Common myeloid progenitor, CD34-positive (primary cell): ENCODE results near the gene ADGRV1.

Source experiments
- CTCF ChIA-PET: fragments of 350-600 bp; sonication (Branson Sonifier 250); formaldehyde crosslinking; loops from one replicate; lab custom pipeline; 2021; ENCODE audit warnings: antibody characterized with exemption; lab: Charles Lee
- POLR2A ChIA-PET: fragments of 350-600 bp; sonication (Branson Sonifier 250); formaldehyde crosslinking; loops from one replicate; lab custom pipeline; 2021; ENCODE audit warnings: antibody characterized with exemption; lab: Charles Lee
- DNase-seq, 3 donors: peaks; one replicate each; pipeline versions ENCODE4 v3.0.0 to v3.0.0-alpha.2; 2013
- H3K27ac ChIP-seq, 2 experiments: 1 replicate in 1 of 2; 2 replicates in 1 of 2; pipeline ENCODE4 v1.7.0; 2013; ENCODE audit warnings: inconsistent platforms in 2 of 2, low read length in 2 of 2, mild to moderate bottlenecking in 2 of 2, low read depth in 1 of 2, moderate library complexity in 1 of 2; ENCODE audit not compliant: severe bottlenecking in 2 of 2, insufficient read depth in 1 of 2, poor library complexity in 1 of 2
- H3K27me3 ChIP-seq, 5 experiments: replicated peaks in 2 of 5; 1 replicate in 3 of 5; 2 replicates in 2 of 5; pipeline versions ENCODE4 v1.6.1 to v1.7.0; 2013; ENCODE audit warnings: low read length in 4 of 5, mild to moderate bottlenecking in 2 of 5, moderate library complexity in 2 of 5, inconsistent platforms in 1 of 5; ENCODE audit not compliant: insufficient read depth in 5 of 5, control insufficient read depth in 4 of 5
- H3K36me3 ChIP-seq, 4 experiments: 1 replicate in 2 of 4; 2 replicates in 2 of 4; pipeline versions ENCODE4 v1.6.1 to v1.7.0; 2013; ENCODE audit warnings: low read length in 3 of 4, control low read depth in 1 of 4, mild to moderate bottlenecking in 1 of 4; ENCODE audit not compliant: control insufficient read depth in 4 of 4, insufficient read depth in 4 of 4
- H3K4me1 ChIP-seq, 4 experiments: 1 replicate in 3 of 4; 2 replicates in 1 of 4; pipeline versions ENCODE4 v1.6.1 to v1.7.1; 2013; ENCODE audit warnings: low read length in 3 of 4, mild to moderate bottlenecking in 3 of 4, control low read depth in 1 of 4, inconsistent platforms in 1 of 4, moderate library complexity in 1 of 4; ENCODE audit not compliant: control insufficient read depth in 4 of 4, insufficient read depth in 4 of 4; ENCODE audit errors: control extremely low read depth in 1 of 4
- H3K4me3 ChIP-seq, 7 experiments: 1 replicate in 4 of 7; 2 replicates in 3 of 7; pipeline versions ENCODE4 v1.5.1 to v1.7.0; 2013; ENCODE audit warnings: mild to moderate bottlenecking in 7 of 7, low read length in 6 of 7, moderate library complexity in 6 of 7, inconsistent platforms in 2 of 7, low read depth in 2 of 7, control low read depth in 1 of 7; ENCODE audit not compliant: insufficient read depth in 4 of 7, control insufficient read depth in 1 of 7; ENCODE audit errors: extremely low read depth in 1 of 7
- H3K9me3 ChIP-seq, 5 experiments: 1 replicate in 4 of 5; 2 replicates in 1 of 5; pipeline versions ENCODE4 v1.6.1 to v1.7.1; 2013; ENCODE audit warnings: low read length in 4 of 5, mild to moderate bottlenecking in 2 of 5, inconsistent platforms in 1 of 5, low read depth in 1 of 5, moderate library complexity in 1 of 5; ENCODE audit not compliant: control insufficient read depth in 4 of 5, insufficient read depth in 2 of 5; ENCODE audit errors: control extremely low read depth in 1 of 5
- WGBS: methylation state at CpG from one replicate; pipeline ENCODE4 v1.1.5; 2013; ENCODE audit not compliant: insufficient coverage; 5-methylcytosine and 5-hydroxymethylcytosine counted together

The ADGRV1 gene

GRCh38 chr5:91027405-91028139 lies 469.0 kb downstream of the ADGRV1 start:
- Histone ChIP-seq H3K4me1 (no peaks in the 10 kb centered on the region), H3K27me3 (no peaks in the 10 kb centered on the region), H3K36me3 (no peaks in the 10 kb centered on the region), H3K4me3 (no peak overlapping the region), H3K9me3 (no peaks in the 10 kb centered on the region), H3K27ac (no peak overlapping the region)
- 100% methylated on average over 1 of the region's 1 CpG for WGBS
- CTCF ChIA-PET, result interaction anchor here (0.9 kb wide), 1 partner anchor 18 kb away, joined by 3 read pairs; no protein-coding TSS in a partner anchor
- no peak for DNase-seq
- POLR2A ChIA-PET, result no interaction called here

- 93% methylated on average over 2 of the region's 2 CpGs for WGBS
- no peak overlapping the region for H3K27ac ChIP-seq
Measured at GRCh38 chr5:91028499-91028956, 469.9 kb downstream of the ADGRV1 start.

GRCh38 chr5:91030521-91031401 lies 472.2 kb downstream of the ADGRV1 start:
- no peak for DNase-seq
- no peaks in the 10 kb centered on the region for H3K9me3 ChIP-seq
- H3K27ac ChIP-seq, result no peak overlapping the region
- no peak overlapping the region for H3K4me3 ChIP-seq
- CTCF ChIA-PET, result no interaction called here
- H3K4me1 ChIP-seq, result no peaks in the 10 kb centered on the region
- no peaks in the 10 kb centered on the region for H3K36me3 ChIP-seq
- H3K27me3 ChIP-seq, result no peaks in the 10 kb centered on the region
- POLR2A ChIA-PET, result no interaction called here
- 89% methylated on average over 5 of the region's 6 CpGs for WGBS

More at GRCh38 chr5:91028499-91028956, 469.9 kb downstream of the ADGRV1 start:
- H3K36me3 ChIP-seq, result no peaks in the 10 kb centered on the region
- no peak overlapping the region for H3K4me3 ChIP-seq
- no peak for DNase-seq
- H3K9me3 ChIP-seq, result no peaks in the 10 kb centered on the region
- ChIA-PET POLR2A (no interaction called here), CTCF (interaction anchor here (0.9 kb wide), 1 partner anchor 19 kb away, joined by 3 read pairs; no protein-coding TSS in a partner anchor)
- H3K4me1 ChIP-seq, result no peaks in the 10 kb centered on the region
- H3K27me3 ChIP-seq, result no peaks in the 10 kb centered on the region

- Histone ChIP-seq H3K9me3 (no peaks in the 10 kb centered on the region), H3K36me3 (no peaks in the 10 kb centered on the region), H3K4me3 (no peak overlapping the region), H3K4me1 (no peaks in the 10 kb centered on the region), H3K27me3 (no peaks in the 10 kb centered on the region), H3K27ac (no peak overlapping the region)
- 100% methylated on average over 1 of the region's 1 CpG for WGBS
- ChIA-PET POLR2A (no interaction called here), CTCF (no interaction called here)
- DNase-seq, result no peak
Measured at GRCh38 chr5:91031402-91031752, 472.8 kb downstream of the ADGRV1 start.

- no peak for DNase-seq
- H3K36me3 ChIP-seq, result no peaks in the 10 kb centered on the region
- no peaks in the 10 kb centered on the region for H3K9me3 ChIP-seq
- no peaks in the 10 kb centered on the region for H3K4me1 ChIP-seq
- no peak overlapping the region for H3K27ac ChIP-seq
- ChIA-PET CTCF (no interaction called here), POLR2A (no interaction called here)
- no peaks in the 10 kb centered on the region for H3K27me3 ChIP-seq
- no peak overlapping the region for H3K4me3 ChIP-seq
- WGBS, result 100% methylated on average over 2 of the region's 5 CpGs
Measured at GRCh38 chr5:91032125-91032524, 473.5 kb downstream of the ADGRV1 start.

GRCh38 chr5:91033370-91033769 lies 474.8 kb downstream of the ADGRV1 start:
- H3K9me3 ChIP-seq, result no peaks in the 10 kb centered on the region
- no peaks in the 10 kb centered on the region for H3K4me1 ChIP-seq
- no peaks in the 10 kb centered on the region for H3K36me3 ChIP-seq
- H3K27me3 ChIP-seq, result no peaks in the 10 kb centered on the region
- WGBS, result no CpG with 5 or more reads among the region's 1 CpG
- DNase-seq, result no peak
- no peak overlapping the region for H3K27ac ChIP-seq
- ChIA-PET CTCF (no interaction called here), POLR2A (no interaction called here)
- H3K4me3 ChIP-seq, result no peak overlapping the region
